CD4-positive, alpha-beta T cell treated with Interleukin-21 for 1 hour (primary cell): ENCODE data around the gene PGM1.

Experiments used
- DNase-seq: peaks from one replicate; pipeline ENCODE4 v3.0.0-alpha.2; 2020

The PGM1 gene

GRCh38 chr1:63705078-63705477 lies 111.9 kb downstream of the PGM1 start:
- no peak for DNase-seq

DNA sequence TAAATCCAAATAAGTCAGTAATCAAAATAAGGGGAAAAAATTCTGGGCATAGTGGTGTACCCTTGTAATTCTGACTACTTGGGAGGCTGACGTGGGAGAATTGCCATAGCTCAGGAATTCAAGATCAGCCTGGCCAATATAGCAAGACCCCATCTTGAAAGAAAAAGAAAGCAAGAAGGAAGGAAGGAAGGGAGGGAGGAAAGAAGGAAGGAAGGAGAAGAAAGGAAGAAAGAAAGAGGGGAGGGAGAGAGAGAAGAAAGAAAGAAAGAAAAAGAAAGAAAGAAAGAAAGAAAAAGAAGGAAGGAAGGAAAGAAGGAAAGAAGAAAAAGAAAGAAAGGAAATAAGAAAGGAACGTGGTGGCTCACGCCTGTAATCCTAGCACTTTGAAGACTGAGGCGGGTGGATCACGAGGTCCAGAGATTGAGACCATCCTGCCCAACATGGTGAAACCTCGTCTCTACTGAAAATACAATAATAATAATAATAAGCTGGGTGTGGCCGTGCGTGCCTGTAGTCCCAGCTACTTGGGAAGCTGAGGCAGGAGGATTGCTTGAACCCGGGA lies 116.1 kb downstream of the PGM1 start:
- DNase-seq = no peak
